Measurements from ENCODE around the gene PRKAR1A.

Gene PRKAR1A

GRCh38 chr17:68599091-68599490, 86.9 kb downstream of the PRKAR1A start:
- DNase-seq (ENCODE audit: low read depth in 2 of 3, low spot score in 2 of 3): no peak

GRCh38 chr17:68599552-68600066, 87.4 kb downstream of the PRKAR1A start:
- DNase-seq (ENCODE audit: low read depth in 2 of 3, low spot score in 2 of 3): no peak

DNA sequence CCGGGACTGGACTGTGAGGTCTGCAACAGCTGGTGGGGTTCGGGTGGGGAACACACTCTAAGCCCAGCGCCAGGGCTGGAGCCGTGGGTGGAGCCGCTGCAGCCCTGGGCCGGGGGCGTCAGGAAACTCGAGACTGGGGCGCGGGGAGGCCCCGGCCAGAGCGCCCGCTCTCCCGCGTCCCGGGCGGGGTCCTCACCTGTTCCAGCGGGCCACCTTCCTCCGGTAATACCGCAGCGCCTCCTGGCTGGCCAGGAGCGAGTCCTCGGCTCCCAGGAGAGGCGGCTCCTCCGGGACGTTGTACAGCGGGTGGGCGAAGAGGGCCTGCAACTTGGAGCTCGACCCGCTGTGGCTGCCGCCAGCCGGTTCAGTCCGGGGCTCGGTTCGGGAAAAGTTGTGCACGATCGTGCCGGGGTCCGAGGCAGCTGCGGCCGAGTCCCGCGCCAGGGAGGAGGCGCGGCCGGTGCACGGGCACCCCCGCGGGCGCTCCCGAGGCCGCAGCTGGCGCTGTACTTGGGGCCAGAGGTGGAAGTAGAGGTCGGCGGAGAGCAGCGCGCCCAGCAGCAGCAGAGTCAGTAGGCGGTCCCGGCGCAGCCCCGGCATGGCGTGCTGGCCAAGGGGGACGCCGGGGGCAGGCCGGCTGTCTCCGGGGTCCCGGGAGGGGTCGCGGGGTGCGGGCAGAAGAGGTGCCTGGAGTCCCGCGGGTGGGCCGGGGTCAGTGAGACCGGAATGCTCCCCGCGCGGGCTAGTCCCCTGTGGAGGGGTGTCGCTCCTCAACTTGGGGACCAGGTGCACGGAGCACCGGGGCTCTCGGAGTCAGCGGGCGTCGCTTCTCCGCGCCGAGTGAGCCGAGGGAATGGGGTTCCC, 88.1 kb downstream of the PRKAR1A start:
- no peak for DNase-seq (ENCODE audit: low read depth in 2 of 3, low spot score in 2 of 3)
